Spleen (tissue), 11 donors: ENCODE data around the gene STK10. TPM values are rescaled to one million over a fixed set of nuclear protein-coding genes. Genes with fewer than 3 reads are reported as not detected.
A peak's percentile ranks its signal among the peaks of the same experiment; 100 is the strongest.

Source experiments
- DNase-seq: peaks from one replicate; pipeline ENCODE4 v3.0.0-alpha.2; 2020
- H3K27ac ChIP-seq, 8 donors: fragments of 200-600 bp; sonication (generic) in 7 of 8; 1 replicate in 4 of 8; 2 replicates in 4 of 8; pipeline versions ENCODE4 v1.5.0 to v1.8.0; 2016 to 2021; ENCODE audit warnings: inconsistent platforms in 4 of 8, mild to moderate bottlenecking in 4 of 8, moderate library complexity in 1 of 8
- H3K27me3 ChIP-seq, 7 donors: fragments of 200-600 bp; sonication (generic) in 6 of 7; replicated peaks in 1 of 7; 1 replicate in 4 of 7; 2 replicates in 3 of 7; pipeline versions ENCODE4 v1.5.0 to v1.8.0; 2016 to 2021; ENCODE audit warnings: inconsistent platforms in 3 of 7, mild to moderate bottlenecking in 1 of 7
- H3K36me3 ChIP-seq, 6 donors: fragments of 200-600 bp; sonication (generic) in 5 of 6; 1 replicate in 4 of 6; 2 replicates in 2 of 6; pipeline versions ENCODE4 v1.5.0 to v1.8.0; 2016 to 2021; ENCODE audit warnings: inconsistent platforms in 2 of 6
- H3K4me1 ChIP-seq, 6 donors: fragments of 200-600 bp; sonication (generic) in 5 of 6; 1 replicate in 3 of 6; 2 replicates in 3 of 6; pipeline versions ENCODE4 v1.5.0 to v1.8.0; 2016 to 2021; ENCODE audit warnings: inconsistent platforms in 3 of 6
- H3K4me3 ChIP-seq, 8 donors: fragments of 200-600 bp; sonication (generic) in 7 of 8; 1 replicate in 4 of 8; 2 replicates in 4 of 8; pipeline versions ENCODE4 v1.5.0 to v1.8.0; 2016 to 2021; ENCODE audit warnings: inconsistent platforms in 4 of 8, mild to moderate bottlenecking in 4 of 8, moderate library complexity in 2 of 8
- H3K9me3 ChIP-seq, 8 donors: fragments of 200-600 bp; sonication (generic) in 7 of 8; 1 replicate in 4 of 8; 2 replicates in 4 of 8; pipeline versions ENCODE4 v1.5.0 to v1.8.0; 2016 to 2021; ENCODE audit warnings: inconsistent platforms in 4 of 8
- POLR2A ChIP-seq, 3 donors: fragments of 450-650 bp; IDR thresholded peaks; one replicate each; pipeline ENCODE4 v1.5.1; 2017; ENCODE audit warnings: antibody characterized with exemption in 3 of 3, mild to moderate bottlenecking in 1 of 3
- POLR2AphosphoS5 ChIP-seq, 3 donors: sonication (generic); formaldehyde crosslinking; IDR thresholded peaks; one replicate each; pipeline ENCODE4 v1.5.1; 2017; ENCODE audit warnings: antibody characterized with exemption in 3 of 3
- WGBS, 5 donors: extraction: QIAGEN DNeasy Blood & Tissue Kit in 3 of 5; methylation state at CpG; one replicate each; pipeline versions ENCODE4 v1.1.5 to v1.1.7; 2013 to 2018; 5-methylcytosine and 5-hydroxymethylcytosine counted together
- intact Hi-C: fragments of 100-400 bp; cut with DNase I; formaldehyde crosslinking; loops from one replicate; pipeline ENCODE4 v1.15.0; 2023; ENCODE audit warnings: low total_unique reads
- polyA plus RNA-seq, 3 donors: library from polyadenylated mRNA; stranded (reverse); fragments of 200-250 nt; gene quantifications; one replicate each; pipeline ENCODE4 v1.2.1, GENCODE V29; 2013
- total RNA-seq, 7 donors: library from RNA; depleted of rRNA in 3 of 7; stranded (reverse); fragments of >200 nt in 3 of 7; fragmentation: NEBNext Ultra II Directional in 4 of 7; extraction: Animal tissue kit (Norgen Biotek cat#: 25700) in 4 of 7; gene quantifications; one replicate each; pipeline versions ENCODE4 v1.1.0 to v1.2.1, GENCODE V29; 2016 to 2021
- TF ChIP-seq, protein P1 (sequence below), 11 experiments: fragments of 200-600 bp in 7 of 11; fragments of 450-650 bp in 4 of 11; sonication (generic) in 4 of 11; IDR thresholded peaks in 8 of 11; conservative IDR thresholded peaks in 3 of 11; 1 replicate in 7 of 11; 2 replicates in 4 of 11; pipeline versions ENCODE4 v1.4.0 to v1.8.0; 2016 to 2021; ENCODE audit warnings: antibody characterized with exemption in 11 of 11, inconsistent platforms in 4 of 11, mild to moderate bottlenecking in 1 of 11
- donor health status: healthy with polysubstance abuse.
- donor health status: DM: no; HTN: no; CAD: no; lungs with moderate emphysema.
- donor health status: DM: no; HTN: no; CAD: no.
- donor health status: Bipolar disorder and iron deficiency.
- donor health status: healthy.
- donor health status: DM: no; HTN: no; CAD: no.
- donor health status: DM: yes; HTN: yes; CAD: no.

Gene STK10
- total and polyA plus RNA-seq, 10 donors: 34.0 to 290 (median 168) TPM

DNA sequence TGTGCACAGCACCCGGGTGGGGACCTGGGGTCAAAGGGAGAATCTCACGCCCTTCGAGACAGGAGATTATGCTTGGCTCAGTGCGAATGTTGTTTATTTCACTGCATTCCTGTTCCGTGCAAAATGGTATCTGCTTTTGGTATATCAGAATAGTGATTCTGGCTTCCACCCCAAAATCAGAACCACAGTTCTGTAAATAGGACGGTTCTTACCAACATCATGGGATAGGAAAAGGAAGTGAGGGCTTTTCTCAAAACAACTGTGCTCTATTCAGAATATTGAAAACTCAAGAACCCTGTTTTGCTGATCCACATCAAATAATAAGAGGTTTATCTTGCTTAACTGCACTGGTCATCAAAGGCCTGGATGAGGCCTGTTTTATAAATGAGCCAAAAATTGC, 129.9 kb downstream of the STK10 start:
- Histone ChIP-seq H3K36me3 (peaks cover 10 to 100% (median 94%) of the 10 kb centered on the region in 6 donors), H3K4me1 (no peaks in the 10 kb centered on the region), H3K27ac (no peak overlapping the region), H3K4me3 (no peak overlapping the region), H3K9me3 (no peaks in the 10 kb centered on the region), H3K27me3 (no peaks in the 10 kb centered on the region)
- WGBS, 5 donors: 85 to 92% (median 89%) methylated on average over 6 of the region's 6 CpGs
- TF ChIP-seq, protein P1, sequence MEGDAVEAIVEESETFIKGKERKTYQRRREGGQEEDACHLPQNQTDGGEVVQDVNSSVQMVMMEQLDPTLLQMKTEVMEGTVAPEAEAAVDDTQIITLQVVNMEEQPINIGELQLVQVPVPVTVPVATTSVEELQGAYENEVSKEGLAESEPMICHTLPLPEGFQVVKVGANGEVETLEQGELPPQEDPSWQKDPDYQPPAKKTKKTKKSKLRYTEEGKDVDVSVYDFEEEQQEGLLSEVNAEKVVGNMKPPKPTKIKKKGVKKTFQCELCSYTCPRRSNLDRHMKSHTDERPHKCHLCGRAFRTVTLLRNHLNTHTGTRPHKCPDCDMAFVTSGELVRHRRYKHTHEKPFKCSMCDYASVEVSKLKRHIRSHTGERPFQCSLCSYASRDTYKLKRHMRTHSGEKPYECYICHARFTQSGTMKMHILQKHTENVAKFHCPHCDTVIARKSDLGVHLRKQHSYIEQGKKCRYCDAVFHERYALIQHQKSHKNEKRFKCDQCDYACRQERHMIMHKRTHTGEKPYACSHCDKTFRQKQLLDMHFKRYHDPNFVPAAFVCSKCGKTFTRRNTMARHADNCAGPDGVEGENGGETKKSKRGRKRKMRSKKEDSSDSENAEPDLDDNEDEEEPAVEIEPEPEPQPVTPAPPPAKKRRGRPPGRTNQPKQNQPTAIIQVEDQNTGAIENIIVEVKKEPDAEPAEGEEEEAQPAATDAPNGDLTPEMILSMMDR (IDR thresholded peaks at IDR 0.05 in 8 of 11, conservative IDR thresholded peaks at IDR 0.05 in 3 of 11): no peak
- no peak for TF ChIP-seq POLR2AphosphoS5 (IDR thresholded peaks at IDR 0.05)
- no peak for TF ChIP-seq POLR2A (IDR thresholded peaks at IDR 0.05)
- no peak for DNase-seq
- intact Hi-C loops: no loop called here

GRCh38 chr5:172055996-172056395, 132.0 kb downstream of the STK10 start:
- H3K27me3 ChIP-seq: no peaks in the 10 kb centered on the region
- intact Hi-C loops: no loop called here
- no peaks in the 10 kb centered on the region for H3K9me3 ChIP-seq
- H3K4me1 ChIP-seq: peaks cover 0 to 13% (median 0%) of the 10 kb centered on the region in 6 donors
- DNase-seq: no peak
- WGBS, 5 donors: 93 to 100% (median 97%) methylated on average over 3 of the region's 3 CpGs
- H3K36me3 ChIP-seq: peaks cover 7 to 100% (median 94%) of the 10 kb centered on the region in 6 donors
- no peak overlapping the region for H3K4me3 ChIP-seq
- TF ChIP-seq POLR2AphosphoS5 (IDR thresholded peaks at IDR 0.05) (no peak), POLR2A (IDR thresholded peaks at IDR 0.05) (no peak)
- TF ChIP-seq, protein P1 (IDR thresholded peaks at IDR 0.05 in 8 of 11, conservative IDR thresholded peaks at IDR 0.05 in 3 of 11): no peak
- no peak overlapping the region for H3K27ac ChIP-seq

DNA sequence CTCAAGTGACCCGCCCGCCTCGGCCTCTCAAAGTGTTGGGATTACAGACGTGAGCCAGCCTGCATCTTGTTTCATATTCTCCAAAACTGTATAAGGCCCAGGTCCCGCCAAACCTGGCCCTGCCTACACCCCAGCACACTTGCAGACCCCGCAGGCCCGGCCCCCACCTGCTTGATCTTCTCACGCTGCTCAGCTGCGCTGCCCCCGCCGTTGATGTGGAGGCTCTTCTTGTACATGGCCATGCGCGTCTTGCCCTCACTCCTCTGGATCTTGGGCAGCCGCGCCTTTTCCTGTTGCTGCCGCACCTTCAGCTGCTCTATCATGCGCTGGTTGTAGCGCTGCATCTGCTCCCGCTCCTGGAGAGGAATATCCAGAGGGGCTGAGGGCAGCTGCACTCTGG, 132.6 kb downstream of the STK10 start:
- Histone ChIP-seq H3K4me1 (peaks cover 0 to 13% (median 0%) of the 10 kb centered on the region in 6 donors), H3K9me3 (no peaks in the 10 kb centered on the region), H3K36me3 (peaks cover 7 to 100% (median 94%) of the 10 kb centered on the region in 6 donors), H3K27ac (no peak overlapping the region), H3K4me3 (no peak overlapping the region), H3K27me3 (no peaks in the 10 kb centered on the region)
- TF ChIP-seq POLR2AphosphoS5 (IDR thresholded peaks at IDR 0.05): peak in 2 of 3 donors; percentile 19 to 62
- TF ChIP-seq, protein P1 (IDR thresholded peaks at IDR 0.05 in 8 of 11, conservative IDR thresholded peaks at IDR 0.05 in 3 of 11): no peak
- DNase-seq: no peak
- intact Hi-C loops: no loop called here
- 93 to 96% (median 95%) methylated on average over 19 of the region's 19 CpGs for WGBS, 5 donors

- no peaks in the 10 kb centered on the region for H3K9me3 ChIP-seq
- no peaks in the 10 kb centered on the region for H3K27me3 ChIP-seq
- no peak overlapping the region for H3K4me3 ChIP-seq
- DNase-seq: peak; percentile 68
- intact Hi-C loops: no loop called here
- 82 to 90% (median 90%) methylated on average over 8 to 11 of the region's 11 CpGs for WGBS, 5 donors
- H3K36me3 ChIP-seq: peaks cover 7 to 100% (median 94%) of the 10 kb centered on the region in 6 donors
- H3K27ac ChIP-seq: no peak overlapping the region
- TF ChIP-seq POLR2AphosphoS5 (IDR thresholded peaks at IDR 0.05): peak; percentile 17 to 65 (median 37)
- TF ChIP-seq, protein P1 (IDR thresholded peaks at IDR 0.05 in 8 of 11, conservative IDR thresholded peaks at IDR 0.05 in 3 of 11): no peak
- H3K4me1 ChIP-seq: peaks cover 0 to 13% (median 0%) of the 10 kb centered on the region in 6 donors
Observed at GRCh38 chr5:172054611-172055153, 133.3 kb downstream of the STK10 start.
